LNCaP clone FGC (cell line): Measurements from ENCODE around the gene TK2.

Source experiments
- DNase-seq: peaks from one replicate; pipeline ENCODE4 v3.0.0-alpha.2; 2011; ENCODE audit warnings: low read depth
- H3K4me3 ChIP-seq: 2 replicates; pipeline ENCODE4 v1.5.1; 2011; ENCODE audit warnings: mild to moderate bottlenecking, low read depth, low read length, control low read depth
- TF ChIP-seq, protein P1 (sequence below): IDR thresholded peaks from 2 replicates; pipeline ENCODE4 v1.5.1; 2012; ENCODE audit warnings: mild to moderate bottlenecking; ENCODE audit not compliant: control insufficient read depth, insufficient read depth; ENCODE audit errors: extremely low read depth

Gene TK2

DNA sequence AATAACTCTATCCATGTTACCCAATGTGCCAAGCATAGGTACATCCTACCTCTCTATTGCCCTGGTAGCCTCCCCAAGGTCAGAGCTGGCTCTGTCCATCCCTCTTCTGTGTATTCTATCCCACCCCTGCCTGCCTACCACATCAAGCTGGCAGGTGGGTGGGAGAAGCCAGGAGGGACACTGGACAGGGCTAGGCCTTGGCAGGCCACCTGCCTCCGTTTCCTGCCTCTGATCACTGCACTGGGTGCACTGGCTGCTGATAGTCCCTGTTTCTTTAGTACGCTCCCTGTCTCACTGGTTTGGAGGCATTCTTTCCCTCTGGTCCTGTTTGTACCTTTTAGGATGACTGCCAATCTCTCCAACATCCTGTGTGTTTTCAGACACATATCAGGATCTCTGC is 12.7 kb downstream of the TK2 start:
- DNase-seq = no peak
- TF ChIP-seq, protein P1, sequence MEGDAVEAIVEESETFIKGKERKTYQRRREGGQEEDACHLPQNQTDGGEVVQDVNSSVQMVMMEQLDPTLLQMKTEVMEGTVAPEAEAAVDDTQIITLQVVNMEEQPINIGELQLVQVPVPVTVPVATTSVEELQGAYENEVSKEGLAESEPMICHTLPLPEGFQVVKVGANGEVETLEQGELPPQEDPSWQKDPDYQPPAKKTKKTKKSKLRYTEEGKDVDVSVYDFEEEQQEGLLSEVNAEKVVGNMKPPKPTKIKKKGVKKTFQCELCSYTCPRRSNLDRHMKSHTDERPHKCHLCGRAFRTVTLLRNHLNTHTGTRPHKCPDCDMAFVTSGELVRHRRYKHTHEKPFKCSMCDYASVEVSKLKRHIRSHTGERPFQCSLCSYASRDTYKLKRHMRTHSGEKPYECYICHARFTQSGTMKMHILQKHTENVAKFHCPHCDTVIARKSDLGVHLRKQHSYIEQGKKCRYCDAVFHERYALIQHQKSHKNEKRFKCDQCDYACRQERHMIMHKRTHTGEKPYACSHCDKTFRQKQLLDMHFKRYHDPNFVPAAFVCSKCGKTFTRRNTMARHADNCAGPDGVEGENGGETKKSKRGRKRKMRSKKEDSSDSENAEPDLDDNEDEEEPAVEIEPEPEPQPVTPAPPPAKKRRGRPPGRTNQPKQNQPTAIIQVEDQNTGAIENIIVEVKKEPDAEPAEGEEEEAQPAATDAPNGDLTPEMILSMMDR = no peak
- H3K4me3 ChIP-seq = no peak overlapping the region

DNA sequence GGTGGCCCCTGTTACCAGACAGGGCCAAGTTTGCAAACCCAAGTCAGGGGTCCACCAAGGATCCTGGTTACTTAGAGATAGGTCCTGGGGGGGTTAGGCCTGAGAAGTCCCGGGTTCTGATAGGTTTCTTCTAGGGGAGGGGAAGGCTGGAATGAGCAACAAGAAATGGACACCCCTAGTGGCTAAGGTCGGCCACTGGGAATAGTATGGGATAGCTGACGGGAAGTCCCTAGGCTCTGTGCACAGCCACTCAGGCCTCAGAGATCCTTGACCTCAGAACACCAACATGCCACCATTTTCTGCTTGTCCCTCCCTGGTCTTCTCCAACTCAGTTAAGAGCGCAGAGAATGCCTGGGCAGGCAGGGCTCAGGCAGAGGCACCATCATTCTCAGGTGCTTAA is 13.4 kb downstream of the TK2 start:
- DNase-seq = no peak
- TF ChIP-seq, protein P1 = no peak
- H3K4me3 ChIP-seq = no peak overlapping the region

DNA sequence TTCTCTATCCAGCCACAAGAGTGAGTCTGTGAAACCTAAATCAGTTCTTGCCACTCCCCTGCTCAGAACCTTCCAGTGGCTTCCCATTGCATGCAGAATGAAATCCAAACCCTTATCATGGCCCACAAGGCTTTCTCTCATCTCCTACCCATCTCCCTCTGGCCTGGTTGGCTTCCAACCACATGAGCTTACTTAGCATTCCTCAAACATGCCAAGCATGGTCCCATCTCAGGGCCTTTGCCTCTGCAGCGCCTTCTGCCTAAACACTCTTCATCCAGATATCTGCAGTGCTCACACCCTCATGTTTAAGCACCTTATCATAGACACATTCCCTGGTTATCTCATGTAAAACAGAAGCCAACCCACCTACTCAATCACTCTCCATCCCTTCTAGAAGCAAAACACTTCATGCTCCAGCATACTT is 15.5 kb downstream of the TK2 start:
- DNase-seq = no peak
- no peak overlapping the region for H3K4me3 ChIP-seq
- TF ChIP-seq, protein P1 = no peak

DNA sequence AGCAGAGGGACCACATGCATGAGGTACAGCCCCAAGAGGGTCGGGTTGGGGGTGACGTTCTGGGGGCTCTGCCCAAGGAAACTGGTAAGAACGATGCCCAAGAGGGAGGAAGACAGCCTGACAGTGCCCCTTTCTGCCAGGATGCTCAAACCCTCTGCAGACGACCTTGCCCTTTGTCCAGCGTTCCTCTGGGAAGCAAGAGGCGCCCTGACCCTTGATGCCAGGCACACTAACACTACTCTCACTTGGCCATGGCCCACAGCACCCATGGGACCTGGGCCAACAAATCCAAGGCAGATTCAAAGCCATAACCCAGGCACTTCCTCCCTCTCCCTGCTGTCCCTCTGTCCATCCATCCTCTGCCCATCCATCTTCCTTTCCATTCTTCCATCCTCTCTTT is 20.4 kb downstream of the TK2 start:
- TF ChIP-seq, protein P1 = no peak
- DNase-seq = no peak
- no peak overlapping the region for H3K4me3 ChIP-seq

DNA sequence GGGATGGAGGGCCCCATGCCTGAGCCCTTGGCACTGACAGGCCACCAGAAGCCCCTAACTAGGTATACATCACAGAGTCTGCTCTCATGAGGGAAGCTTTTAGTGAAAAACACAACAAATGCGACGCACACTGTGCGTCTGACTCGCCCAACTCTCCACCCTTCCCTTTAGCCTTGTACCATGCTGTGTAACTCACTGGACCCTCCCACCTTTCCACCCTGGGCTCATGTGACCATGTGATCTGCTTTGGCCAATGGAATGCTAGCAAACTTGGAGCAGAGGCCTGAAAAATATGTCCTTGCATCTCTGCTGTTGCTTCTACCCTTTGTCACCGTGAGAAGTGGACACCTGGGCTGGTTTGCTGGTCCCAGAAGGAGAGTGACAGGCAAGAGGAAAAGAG is 21.6 kb downstream of the TK2 start:
- DNase-seq = no peak
- H3K4me3 ChIP-seq = no peak overlapping the region
- TF ChIP-seq, protein P1 = no peak

DNA sequence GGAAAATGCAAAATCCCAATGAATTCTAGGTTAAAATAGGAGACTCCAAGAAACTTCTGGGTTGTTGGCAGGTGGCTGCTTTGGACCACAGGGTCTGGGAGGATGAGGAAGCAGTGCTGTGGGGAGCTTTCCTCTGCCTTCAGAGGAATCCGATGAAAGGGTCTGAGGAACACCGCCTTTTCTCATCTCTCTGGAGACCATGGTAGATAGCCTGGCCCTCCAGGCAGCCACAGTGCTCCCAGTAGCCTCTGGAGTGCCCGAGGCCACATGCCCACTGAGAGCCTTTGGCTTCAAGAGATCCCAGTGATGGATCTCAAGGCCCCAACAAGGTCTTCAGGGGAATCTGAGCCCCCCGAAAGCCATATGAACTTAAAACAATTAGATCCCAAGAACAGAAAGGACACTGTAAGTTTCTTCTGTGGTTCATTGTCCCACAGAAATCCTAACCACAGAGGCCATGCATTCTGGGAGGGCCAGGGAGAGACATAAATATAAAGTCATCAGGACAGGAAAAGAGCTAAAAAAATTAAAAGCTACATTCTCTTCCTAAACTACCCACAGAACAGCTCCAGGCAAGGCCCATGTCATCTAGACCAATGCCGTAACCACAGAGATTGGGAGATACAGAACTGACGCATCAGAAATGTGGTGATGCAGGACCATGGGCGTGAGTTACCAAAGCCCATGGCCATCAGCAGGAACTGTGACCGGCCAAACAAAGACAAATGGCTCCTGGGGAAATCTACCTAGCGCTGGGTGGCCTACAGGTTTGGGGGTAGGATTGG is 24.3 kb downstream of the TK2 start:
- TF ChIP-seq, protein P1 = no peak
- no peak overlapping the region for H3K4me3 ChIP-seq
- no peak for DNase-seq

DNA sequence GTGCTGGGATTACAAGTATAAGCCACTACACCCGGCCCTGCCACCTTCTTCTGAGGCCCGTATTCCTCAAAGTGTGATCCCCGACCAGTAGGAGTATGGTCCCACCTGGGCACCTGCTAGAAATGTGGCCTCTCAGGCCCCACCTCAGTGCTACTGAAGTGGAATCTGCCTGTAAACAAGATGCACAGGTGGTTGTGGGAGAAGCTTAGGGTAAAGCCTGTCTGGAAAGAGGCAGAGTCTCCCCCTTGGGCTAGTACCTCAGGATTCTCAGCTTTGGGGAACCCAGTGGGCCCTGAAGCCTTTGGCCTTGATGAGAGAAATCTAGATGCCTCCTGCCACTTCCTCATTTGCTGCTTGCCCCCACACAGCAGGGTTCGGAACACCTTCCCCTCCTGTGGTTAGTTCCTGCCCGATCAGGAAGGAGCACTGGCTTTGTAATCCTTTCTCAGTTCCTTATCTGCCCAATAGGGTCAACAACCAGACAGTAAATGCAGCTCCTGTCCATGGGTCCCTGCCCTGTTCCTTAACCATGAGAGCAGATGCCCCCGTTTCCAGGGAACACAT is 25.2 kb downstream of the TK2 start:
- H3K4me3 ChIP-seq = no peak overlapping the region
- TF ChIP-seq, protein P1 = no peak
- DNase-seq = no peak
